Activated CD4-positive, alpha-beta T cell treated with anti-CD3 and anti-CD28 coated beads, Interleukin-2, amount 10 ng/mL, durations not matched to agents 7 days and 5 days (primary cell): Measurements from ENCODE around the gene CLCN4. TPM values are rescaled to one million over a fixed set of nuclear protein-coding genes. Genes with fewer than 3 reads are reported as not detected.

Experiments used
- CTCF ChIA-PET: fragments of 350-600 bp; sonication (Branson Sonifier 250); formaldehyde crosslinking; loops from one replicate; lab custom pipeline; 2021; ENCODE audit warnings: antibody characterized with exemption; lab: Charles Lee
- POLR2A ChIA-PET: fragments of 350-600 bp; sonication (Branson Sonifier 250); formaldehyde crosslinking; loops from one replicate; lab custom pipeline; 2021; ENCODE audit warnings: antibody characterized with exemption; lab: Charles Lee
- DNase-seq: peaks from one replicate; pipeline ENCODE4 v3.0.0-alpha.2; 2020
- H3K27ac Mint-ChIP-seq: one replicate; pipeline ENCODE4 v1.8.0; 2021; ENCODE audit warnings: mild to moderate bottlenecking, moderate library complexity, mixed read lengths
- H3K27me3 Mint-ChIP-seq: one replicate; pipeline ENCODE4 v1.8.0; 2021; ENCODE audit warnings: mixed read lengths
- H3K36me3 Mint-ChIP-seq: one replicate; pipeline ENCODE4 v1.8.0; 2021; ENCODE audit warnings: low read depth, mixed read lengths
- H3K4me1 Mint-ChIP-seq: one replicate; pipeline ENCODE4 v1.8.0; 2021; ENCODE audit warnings: mixed read lengths
- H3K4me3 Mint-ChIP-seq: one replicate; pipeline ENCODE4 v1.8.0; 2021; ENCODE audit warnings: mild to moderate bottlenecking, moderate library complexity, mixed read lengths
- H3K9me3 Mint-ChIP-seq: one replicate; pipeline ENCODE4 v1.8.0; 2021; ENCODE audit warnings: mixed read lengths
- total RNA-seq, 2 experiments: library from RNA; stranded (reverse); gene quantifications; one replicate each; pipeline ENCODE4 v1.2.3, GENCODE V29; 2021

Gene CLCN4
- total RNA-seq, 2 experiments from 2014 or later, result not detected

DNA sequence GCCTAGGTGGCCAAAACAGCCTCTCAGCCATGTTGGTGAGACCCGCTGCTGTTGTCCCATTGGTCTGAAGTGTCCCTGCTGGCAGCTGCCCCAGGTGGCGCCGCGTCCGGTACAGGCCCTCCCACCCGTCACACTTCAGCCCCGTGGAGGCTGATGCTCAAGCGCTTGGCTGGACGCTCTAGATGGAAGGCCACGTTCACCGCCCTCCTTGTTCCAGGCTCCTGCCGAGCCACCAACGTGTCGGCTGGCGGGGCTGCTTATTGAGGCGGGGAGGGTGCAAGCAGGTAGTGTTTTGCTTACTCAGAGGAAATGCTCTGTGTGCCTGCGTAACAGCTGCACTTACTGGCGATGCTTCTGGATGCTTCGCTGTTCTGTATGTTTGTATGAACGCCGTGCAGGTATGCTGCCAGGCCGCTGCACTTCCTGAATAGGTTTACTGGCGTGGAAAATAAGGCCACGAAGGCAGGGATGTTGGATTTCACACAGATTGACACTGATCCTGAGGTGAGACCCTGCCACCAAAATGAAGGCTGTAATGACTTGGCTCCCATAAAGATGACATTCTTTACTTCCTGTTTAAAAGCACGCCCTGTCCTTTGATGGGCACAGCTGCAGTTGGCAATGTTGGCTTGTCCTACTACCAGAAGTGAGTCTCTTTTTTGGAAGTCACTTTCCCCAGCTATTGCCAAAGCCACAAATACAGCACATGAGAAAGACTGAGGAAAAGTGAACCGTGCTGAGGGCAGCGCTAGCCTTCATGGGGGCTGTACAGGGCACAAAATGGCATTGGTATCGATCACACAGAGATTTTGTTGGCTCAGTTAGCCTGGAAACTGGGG, 21.0 kb upstream of the CLCN4 start:
- Mint-ChIP-seq H3K36me3 (no peaks in the 10 kb centered on the region), H3K4me1 (no peaks in the 10 kb centered on the region), H3K4me3 (no peak overlapping the region), H3K27me3 (no peaks in the 10 kb centered on the region), H3K27ac (no peak overlapping the region), H3K9me3 (no peaks in the 10 kb centered on the region)
- CTCF ChIA-PET, result interaction anchor here (1.5 kb wide), 1 partner anchor 16 kb away, joined by 4 read pairs; no protein-coding TSS in a partner anchor
- POLR2A ChIA-PET, result no interaction called here
- DNase-seq, result no peak

DNA sequence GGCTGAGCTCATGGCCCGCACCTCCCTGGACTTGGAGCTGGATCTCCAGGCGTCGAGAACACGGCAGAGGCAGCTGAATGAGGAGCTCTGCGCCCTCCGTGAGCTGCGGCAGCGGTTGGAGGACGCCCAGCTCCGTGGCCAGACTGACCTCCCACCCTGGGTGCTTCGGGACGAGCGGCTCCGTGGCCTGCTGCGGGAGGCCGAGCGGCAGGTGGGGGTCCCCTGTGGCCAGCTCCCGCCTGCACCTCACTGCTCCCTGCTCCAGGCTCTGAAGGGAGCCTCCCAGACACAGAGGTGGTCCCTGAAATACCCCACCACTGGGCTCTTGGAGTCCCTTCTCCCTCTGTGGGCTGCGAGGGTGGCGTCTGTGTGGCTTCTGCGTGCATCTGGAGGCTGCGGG, 18.0 kb upstream of the CLCN4 start:
- no peak overlapping the region for H3K4me3 Mint-ChIP-seq
- ChIA-PET CTCF (interaction anchor here (1.3 to 1.7 kb wide), 2 partner anchors 16 to 19 kb away, joined by 3 to 5 read pairs; no protein-coding TSS in a partner anchor), POLR2A (no interaction called here)
- H3K4me1 Mint-ChIP-seq, result no peaks in the 10 kb centered on the region
- H3K9me3 Mint-ChIP-seq, result no peaks in the 10 kb centered on the region
- no peaks in the 10 kb centered on the region for H3K27me3 Mint-ChIP-seq
- DNase-seq, result no peak
- H3K36me3 Mint-ChIP-seq, result no peaks in the 10 kb centered on the region
- H3K27ac Mint-ChIP-seq, result no peak overlapping the region

DNA sequence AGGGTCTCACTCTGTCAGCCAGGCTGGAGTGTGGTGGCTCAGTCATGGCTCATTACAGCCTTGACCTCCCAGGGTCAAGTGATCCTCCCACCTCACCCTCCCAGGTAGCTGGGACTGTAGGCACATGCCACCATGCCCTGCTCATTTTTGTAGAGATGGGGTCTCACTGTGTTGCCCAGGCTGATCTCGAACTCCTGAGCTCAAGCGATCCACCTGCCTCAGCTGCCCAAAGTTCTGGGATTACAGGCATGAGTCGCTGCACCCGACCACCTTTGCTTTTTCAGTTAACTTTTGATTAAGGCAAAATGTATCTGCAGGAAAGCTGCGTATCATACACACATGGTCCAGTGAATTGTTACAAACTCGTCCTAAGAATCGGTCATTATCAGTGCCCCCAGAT, 16.5 kb upstream of the CLCN4 start:
- Mint-ChIP-seq H3K36me3 (no peaks in the 10 kb centered on the region), H3K27ac (no peak overlapping the region), H3K9me3 (no peaks in the 10 kb centered on the region), H3K4me3 (no peak overlapping the region), H3K4me1 (no peaks in the 10 kb centered on the region), H3K27me3 (no peaks in the 10 kb centered on the region)
- no peak for DNase-seq
- CTCF ChIA-PET, result interaction anchor here (1.0 to 2.1 kb wide), 2 partner anchors 20 to 24 kb away, joined by 3 to 10 read pairs; no protein-coding TSS in a partner anchor
- POLR2A ChIA-PET, result no interaction called here

DNA sequence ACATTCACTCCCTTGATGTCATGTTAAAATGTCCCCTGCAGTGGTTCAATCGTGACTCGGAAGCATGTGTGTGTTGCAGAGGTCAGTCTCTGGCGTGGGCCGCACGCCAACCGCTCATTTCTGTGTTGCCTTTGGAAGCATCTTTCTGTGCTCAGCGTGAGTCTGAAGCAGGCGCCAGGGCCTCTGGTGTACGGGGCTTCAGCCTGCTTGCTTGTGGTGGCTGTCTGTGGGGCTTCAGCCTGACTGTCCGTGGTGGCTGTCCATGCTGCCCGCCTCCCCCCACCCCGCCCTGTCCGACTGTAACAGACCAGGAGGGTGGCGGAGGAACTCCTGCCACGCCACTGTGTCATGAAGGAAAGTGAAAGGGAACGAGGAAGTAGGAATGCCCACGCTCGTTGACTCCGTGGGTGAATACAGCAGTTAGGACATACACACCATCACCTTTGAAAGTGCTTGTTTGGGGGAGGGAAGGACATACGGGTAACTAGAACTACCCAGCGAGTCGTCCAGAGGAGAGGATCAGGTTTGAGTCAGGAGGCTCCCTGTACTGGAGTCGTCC, 14.7 kb upstream of the CLCN4 start:
- CTCF ChIA-PET, result interaction anchor here (2.1 kb wide), 1 partner anchor 22 kb away, joined by 10 read pairs; no protein-coding TSS in a partner anchor
- Mint-ChIP-seq H3K9me3 (no peaks in the 10 kb centered on the region), H3K27ac (no peak overlapping the region), H3K27me3 (no peaks in the 10 kb centered on the region), H3K4me3 (no peak overlapping the region), H3K4me1 (no peaks in the 10 kb centered on the region), H3K36me3 (no peaks in the 10 kb centered on the region)
- no peak for DNase-seq
- POLR2A ChIA-PET, result no interaction called here

DNA sequence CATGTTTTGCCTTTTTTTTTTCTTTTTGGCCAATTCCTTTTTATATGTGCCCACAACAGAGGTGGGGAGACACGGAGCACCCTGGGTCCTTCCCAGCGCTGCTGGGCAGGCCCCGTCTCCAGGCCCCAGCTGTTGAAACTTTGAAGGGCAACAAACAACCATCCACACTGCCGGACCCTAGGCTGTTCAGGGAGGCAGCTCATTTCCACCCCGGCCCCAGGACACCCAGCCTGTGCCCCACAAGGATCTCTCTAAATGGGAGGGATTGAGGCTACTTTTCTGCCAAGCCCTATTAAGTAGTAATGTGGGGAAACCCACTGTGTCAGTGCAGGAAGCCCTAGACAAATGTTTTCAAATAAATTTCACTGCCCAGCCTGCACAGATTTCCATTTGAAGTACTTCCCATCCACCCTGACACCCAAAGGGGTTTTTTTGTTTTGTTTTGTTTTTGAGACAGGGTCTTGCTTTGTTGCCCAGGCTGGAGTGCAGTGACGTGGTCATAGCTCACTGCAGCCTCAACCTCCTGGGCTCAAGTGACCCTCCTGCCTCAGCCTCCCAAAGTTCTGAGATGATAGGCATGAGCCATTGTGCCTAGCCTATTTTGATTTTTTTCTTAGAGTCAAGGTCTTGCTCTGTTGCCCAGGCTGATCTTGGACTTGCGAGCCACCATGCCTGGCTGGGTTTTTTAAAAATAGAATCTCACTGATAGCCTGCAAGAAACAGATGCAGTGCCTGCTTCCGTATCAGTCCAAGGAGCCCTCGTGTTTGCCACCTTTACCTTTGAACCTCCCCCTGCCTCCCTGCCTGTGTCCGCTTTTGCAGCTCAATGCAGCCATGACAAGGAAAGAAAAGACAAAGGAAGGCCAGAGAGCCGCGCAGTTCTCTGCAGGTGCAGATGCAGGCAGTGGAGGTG, 13.4 kb upstream of the CLCN4 start:
- Mint-ChIP-seq H3K27ac (no peak overlapping the region), H3K9me3 (no peaks in the 10 kb centered on the region), H3K4me3 (no peak overlapping the region), H3K4me1 (no peaks in the 10 kb centered on the region), H3K27me3 (no peaks in the 10 kb centered on the region), H3K36me3 (no peaks in the 10 kb centered on the region)
- DNase-seq, result no peak
- ChIA-PET CTCF (interaction anchor here (0.6 to 2.4 kb wide), 2 partner anchors 23 to 101 kb away, joined by 3 to 11 read pairs; no protein-coding TSS in a partner anchor), POLR2A (no interaction called here)

DNA sequence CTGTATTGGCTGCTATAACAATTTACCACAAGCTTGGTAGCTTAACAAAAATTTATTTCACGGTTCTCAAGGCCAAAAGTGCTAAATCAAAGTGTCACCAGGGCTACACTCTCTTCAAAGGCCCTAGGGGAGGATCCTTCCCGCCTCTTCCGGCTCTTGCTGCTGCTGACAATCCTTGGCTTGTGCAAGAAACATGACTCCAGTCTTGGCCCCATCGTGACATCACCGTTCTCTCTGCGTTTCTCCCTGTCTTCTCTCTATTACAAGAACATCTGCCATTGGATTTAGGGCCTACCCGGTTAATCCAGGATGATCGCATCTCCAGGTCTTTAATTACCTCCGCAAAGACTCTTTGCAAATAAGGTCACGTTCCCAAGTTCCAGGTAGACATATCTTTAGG, 10.4 kb upstream of the CLCN4 start:
- no peaks in the 10 kb centered on the region for H3K36me3 Mint-ChIP-seq
- H3K27me3 Mint-ChIP-seq, result no peaks in the 10 kb centered on the region
- no peak for DNase-seq
- H3K9me3 Mint-ChIP-seq, result no peaks in the 10 kb centered on the region
- H3K27ac Mint-ChIP-seq, result no peak overlapping the region
- H3K4me1 Mint-ChIP-seq, result no peaks in the 10 kb centered on the region
- ChIA-PET POLR2A (no interaction called here), CTCF (no interaction called here)
- no peak overlapping the region for H3K4me3 Mint-ChIP-seq

DNA sequence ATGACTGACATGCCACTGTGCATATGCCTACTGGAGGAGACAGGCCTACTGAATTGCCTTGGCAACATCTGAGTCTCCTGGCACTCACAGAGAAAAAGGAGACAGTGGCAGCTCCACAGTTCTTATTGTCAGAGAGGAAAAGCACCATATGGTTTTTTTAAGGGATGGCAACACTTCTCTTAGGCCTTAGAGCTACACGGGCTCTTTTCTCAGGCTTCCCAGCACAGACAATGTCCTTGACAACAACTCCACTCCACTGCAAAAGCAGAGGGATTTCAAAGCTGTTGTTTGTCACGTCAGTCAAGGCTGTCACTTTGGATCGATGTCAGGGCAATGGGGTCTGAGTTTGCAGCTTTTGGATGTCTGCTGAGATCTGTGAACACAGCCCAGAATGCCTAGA, 4.7 kb upstream of the CLCN4 start:
- Mint-ChIP-seq H3K9me3 (no peaks in the 10 kb centered on the region), H3K27me3 (peaks cover 28% of the 10 kb centered on the region), H3K27ac (no peak overlapping the region), H3K4me1 (peaks cover 2% of the 10 kb centered on the region), H3K4me3 (no peak overlapping the region), H3K36me3 (no peaks in the 10 kb centered on the region)
- ChIA-PET POLR2A (no interaction called here), CTCF (interaction anchor here (0.6 to 0.7 kb wide), 2 partner anchors 13 to 261 kb away, joined by 3 to 4 read pairs; no protein-coding TSS in a partner anchor)
- no peak for DNase-seq

DNA sequence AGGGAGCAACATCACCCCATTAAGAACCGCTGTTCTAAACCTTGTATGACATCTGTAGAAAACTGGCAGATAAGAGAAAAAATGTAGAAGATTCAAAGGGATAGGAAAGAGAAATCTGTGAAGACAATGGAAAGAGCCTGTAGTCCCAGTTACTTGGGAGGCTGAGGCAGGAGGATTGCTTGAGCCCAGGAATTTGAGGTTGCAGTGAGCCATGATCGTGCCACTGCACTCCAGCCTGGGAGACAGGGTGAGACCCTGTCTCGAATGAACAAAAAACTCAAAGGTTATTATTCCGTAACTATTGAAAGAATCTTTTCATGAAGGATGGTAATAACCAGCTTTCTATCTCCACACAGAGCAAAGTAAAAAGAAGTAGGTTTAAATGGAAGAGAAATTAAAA, 1.6 kb upstream of the CLCN4 start:
- peaks cover 47% of the 10 kb centered on the region for H3K27me3 Mint-ChIP-seq
- H3K4me1 Mint-ChIP-seq, result peaks cover 3% of the 10 kb centered on the region
- CTCF ChIA-PET, result no interaction called here
- H3K4me3 Mint-ChIP-seq, result no peak overlapping the region
- no peaks in the 10 kb centered on the region for H3K9me3 Mint-ChIP-seq
- no peak overlapping the region for H3K27ac Mint-ChIP-seq
- H3K36me3 Mint-ChIP-seq, result no peaks in the 10 kb centered on the region
- no peak for DNase-seq
- POLR2A ChIA-PET, result no interaction called here

DNA sequence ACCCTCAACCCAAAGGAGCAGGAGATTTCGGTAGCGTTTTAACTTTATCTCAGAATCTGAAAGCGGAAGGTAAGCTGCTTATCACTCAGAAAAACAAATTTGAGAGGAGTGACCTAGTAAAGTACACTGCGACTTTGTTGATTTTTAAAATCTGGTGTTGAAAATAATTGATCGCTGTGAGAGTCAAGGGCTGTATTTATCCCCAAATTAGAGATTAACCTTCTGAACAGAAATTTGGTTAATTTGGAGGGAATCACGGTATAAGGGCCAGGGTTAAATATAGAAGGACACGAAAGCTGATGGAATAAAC, 212 bp downstream of the CLCN4 start:
- no peaks in the 10 kb centered on the region for H3K9me3 Mint-ChIP-seq
- H3K4me1 Mint-ChIP-seq, result peaks cover 3% of the 10 kb centered on the region
- POLR2A ChIA-PET, result no interaction called here
- no peaks in the 10 kb centered on the region for H3K36me3 Mint-ChIP-seq
- H3K27ac Mint-ChIP-seq, result no peak overlapping the region
- CTCF ChIA-PET, result no interaction called here
- peaks cover 47% of the 10 kb centered on the region for H3K27me3 Mint-ChIP-seq
- no peak overlapping the region for H3K4me3 Mint-ChIP-seq
- no peak for DNase-seq

DNA sequence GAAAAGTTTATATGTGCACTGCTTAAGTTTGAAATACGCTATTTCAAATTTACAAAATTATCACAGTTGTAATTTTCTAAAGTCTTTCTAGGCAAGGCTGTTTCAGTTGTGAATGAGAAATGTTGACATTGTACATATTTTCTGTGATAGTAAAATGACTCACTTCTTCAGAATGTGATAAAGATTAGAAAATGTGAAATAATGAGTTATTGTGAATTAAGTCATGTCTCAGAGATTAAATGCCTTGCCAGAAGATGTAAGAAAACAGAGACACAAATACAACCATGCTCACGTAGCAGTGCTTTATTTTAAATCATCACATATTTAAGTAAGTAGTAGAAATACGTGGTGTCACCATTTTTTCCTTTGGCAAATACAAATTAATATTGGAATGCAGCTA, 768 bp downstream of the CLCN4 start:
- DNase-seq, result no peak
- no peak overlapping the region for H3K4me3 Mint-ChIP-seq

DNA sequence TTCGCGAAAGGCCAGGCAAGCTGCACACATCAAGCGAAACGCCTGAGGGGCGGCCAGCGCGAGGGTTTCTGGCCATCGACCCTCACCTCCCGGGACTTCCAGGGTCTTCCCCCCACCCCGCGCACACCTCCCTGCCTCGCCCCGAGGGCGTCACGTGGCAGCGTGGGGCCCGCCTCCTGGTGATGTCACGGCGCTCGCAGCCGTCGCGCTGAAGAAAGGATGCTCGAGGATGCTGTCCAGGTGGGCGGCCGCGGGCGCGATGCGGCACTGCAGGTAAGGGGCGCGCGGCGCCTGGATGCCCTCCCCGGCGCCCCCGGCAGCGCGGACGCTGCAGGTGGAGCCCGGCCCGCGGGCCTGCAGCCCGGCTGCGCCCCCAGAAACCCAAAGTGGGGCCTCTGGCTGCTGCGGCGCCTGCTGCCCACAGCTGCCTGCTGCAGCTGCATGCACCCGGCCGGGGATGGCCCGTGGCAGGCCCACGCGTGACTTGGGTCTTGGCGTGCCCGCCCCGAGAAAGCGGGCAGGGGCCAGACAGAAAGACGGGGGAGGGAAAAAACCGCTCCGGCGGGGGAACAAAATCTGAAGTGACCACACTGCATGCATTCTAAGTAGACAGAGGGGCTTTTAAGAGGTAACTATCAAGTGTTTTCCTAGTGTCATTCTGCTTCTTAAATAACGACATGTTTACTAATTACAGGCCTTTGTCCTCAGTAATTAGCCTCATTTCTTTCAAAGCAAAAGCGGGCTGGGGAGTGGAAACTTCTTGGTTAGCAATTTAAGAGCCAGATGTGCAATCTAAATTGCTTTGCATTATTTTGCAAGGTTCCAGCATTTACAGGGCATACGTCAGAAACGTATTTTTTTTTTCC, 1.7 kb downstream of the CLCN4 start:
- no peak overlapping the region for H3K4me3 Mint-ChIP-seq
- no peak for DNase-seq
- POLR2A ChIA-PET, result no interaction called here
- no peaks in the 10 kb centered on the region for H3K9me3 Mint-ChIP-seq
- H3K36me3 Mint-ChIP-seq, result no peaks in the 10 kb centered on the region
- peaks cover 3% of the 10 kb centered on the region for H3K4me1 Mint-ChIP-seq
- H3K27me3 Mint-ChIP-seq, result peaks cover 44% of the 10 kb centered on the region
- CTCF ChIA-PET, result interaction anchor here (1.5 kb wide), 1 partner anchor 39 kb away, joined by 3 read pairs; no protein-coding TSS in a partner anchor
- H3K27ac Mint-ChIP-seq, result no peak overlapping the region

More for the DNA sequence above, 768 bp downstream of the CLCN4 start:
- H3K27ac Mint-ChIP-seq, result no peak overlapping the region
- peaks cover 47% of the 10 kb centered on the region for H3K27me3 Mint-ChIP-seq
- CTCF ChIA-PET, result no interaction called here
- H3K4me1 Mint-ChIP-seq, result peaks cover 3% of the 10 kb centered on the region
- no peaks in the 10 kb centered on the region for H3K36me3 Mint-ChIP-seq
- POLR2A ChIA-PET, result no interaction called here
- no peaks in the 10 kb centered on the region for H3K9me3 Mint-ChIP-seq

DNA sequence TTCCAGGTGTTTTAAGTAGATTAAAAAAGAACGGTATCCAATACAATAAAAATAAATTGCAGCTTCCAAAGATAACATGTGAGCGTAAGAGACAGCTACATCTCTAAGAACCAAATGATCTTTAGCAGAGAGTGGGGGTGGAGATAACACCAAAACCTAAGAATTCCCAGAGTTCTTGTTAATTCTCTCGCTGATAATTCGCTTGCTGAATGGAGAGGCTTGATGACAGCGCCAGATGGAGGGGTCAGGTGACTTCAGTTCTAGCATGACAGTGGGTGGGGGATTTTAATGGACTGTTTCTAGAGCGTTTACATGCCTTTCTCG, 2.3 kb downstream of the CLCN4 start:
- DNase-seq, result no peak
- Mint-ChIP-seq H3K9me3 (no peaks in the 10 kb centered on the region), H3K4me3 (no peak overlapping the region), H3K27ac (no peak overlapping the region), H3K4me1 (peaks cover 3% of the 10 kb centered on the region), H3K27me3 (peaks cover 42% of the 10 kb centered on the region), H3K36me3 (no peaks in the 10 kb centered on the region)
- ChIA-PET POLR2A (no interaction called here), CTCF (interaction anchor here (1.5 kb wide), 1 partner anchor 39 kb away, joined by 3 read pairs; no protein-coding TSS in a partner anchor)
